Loucy (cell line): ENCODE results near the gene ARGLU1.

Source experiments
- H2AFZ ChIP-seq: fragments of 200-600 bp; sonication (generic); 2 replicates; pipeline ENCODE4 v1.6.0; 2016; ENCODE audit warnings: antibody characterized with exemption, mild to moderate bottlenecking, low read length, moderate library complexity
- H3F3A ChIP-seq: fragments of 200-600 bp; 2 replicates; pipeline ENCODE4 v1.6.0; 2016; ENCODE audit warnings: antibody characterized with exemption, low read depth, mild to moderate bottlenecking
- H3K27me3 ChIP-seq: fragments of 200-600 bp; sonication (generic); 2 replicates; pipeline ENCODE4 v1.6.1; 2014; ENCODE audit warnings: low read length, mild to moderate bottlenecking; ENCODE audit not compliant: insufficient read depth, poor library complexity, severe bottlenecking
- H3K36me3 ChIP-seq: fragments of 200-600 bp; sonication (generic); 2 replicates; pipeline ENCODE4 v1.6.1; 2016; ENCODE audit warnings: low read length; ENCODE audit not compliant: insufficient read depth
- H3K4me1 ChIP-seq: fragments of 200-600 bp; sonication (generic); 2 replicates; pipeline ENCODE4 v1.5.1; 2014; ENCODE audit warnings: low read length, mild to moderate bottlenecking; ENCODE audit not compliant: insufficient read depth, poor library complexity, severe bottlenecking
- H3K4me2 ChIP-seq: fragments of 200-600 bp; sonication (generic); 2 replicates; pipeline ENCODE4 v1.6.0; 2014; ENCODE audit warnings: antibody characterized with exemption, low read length, low read depth, mild to moderate bottlenecking; ENCODE audit not compliant: poor library complexity, severe bottlenecking
- H3K4me3 ChIP-seq: fragments of 200-600 bp; sonication (generic); 2 replicates; pipeline ENCODE4 v1.5.1; 2014; ENCODE audit warnings: low read length, mild to moderate bottlenecking, mixed read lengths; ENCODE audit not compliant: poor library complexity, severe bottlenecking
- H3K79me2 ChIP-seq: fragments of 200-600 bp; sonication (generic); 2 replicates; pipeline ENCODE4 v1.6.1; 2014; ENCODE audit warnings: low read length; ENCODE audit not compliant: insufficient read depth
- H3K9ac ChIP-seq: fragments of 200-600 bp; sonication (generic); 2 replicates; pipeline ENCODE4 v1.6.0; 2014; ENCODE audit warnings: mild to moderate bottlenecking, low read depth, low read length, moderate library complexity; ENCODE audit not compliant: poor library complexity, severe bottlenecking
- H3K9me2 ChIP-seq: fragments of 200-600 bp; sonication (generic); replicated peaks from 2 replicates; pipeline ENCODE4 v1.6.1; 2016; ENCODE audit warnings: low read depth, low read length, mixed read lengths
- H3K9me3 ChIP-seq: fragments of 200-600 bp; sonication (generic); 2 replicates; pipeline ENCODE4 v1.6.1; 2014; ENCODE audit warnings: mild to moderate bottlenecking, antibody characterized with exemption, low read length, low read depth; ENCODE audit not compliant: insufficient read depth
- H4K20me1 ChIP-seq: fragments of 200-600 bp; sonication (generic); 2 replicates; pipeline ENCODE4 v1.6.0; 2014; ENCODE audit warnings: antibody characterized with exemption, low read length, mild to moderate bottlenecking; ENCODE audit not compliant: insufficient read depth, poor library complexity, severe bottlenecking
- EZH2phosphoT487 ChIP-seq: fragments of 200-600 bp; IDR thresholded peaks from 2 replicates; pipeline ENCODE4 v1.6.1; 2018; ENCODE audit warnings: antibody characterized with exemption, mild to moderate bottlenecking, moderate library complexity, borderline replicate concordance
- TF ChIP-seq, protein P1 (sequence below): fragments of 200-600 bp; sonication (generic); conservative IDR thresholded peaks from 2 replicates; pipeline ENCODE4 v1.5.1; 2014; ENCODE audit warnings: mild to moderate bottlenecking, antibody characterized with exemption, low read length

The ARGLU1 gene

DNA sequence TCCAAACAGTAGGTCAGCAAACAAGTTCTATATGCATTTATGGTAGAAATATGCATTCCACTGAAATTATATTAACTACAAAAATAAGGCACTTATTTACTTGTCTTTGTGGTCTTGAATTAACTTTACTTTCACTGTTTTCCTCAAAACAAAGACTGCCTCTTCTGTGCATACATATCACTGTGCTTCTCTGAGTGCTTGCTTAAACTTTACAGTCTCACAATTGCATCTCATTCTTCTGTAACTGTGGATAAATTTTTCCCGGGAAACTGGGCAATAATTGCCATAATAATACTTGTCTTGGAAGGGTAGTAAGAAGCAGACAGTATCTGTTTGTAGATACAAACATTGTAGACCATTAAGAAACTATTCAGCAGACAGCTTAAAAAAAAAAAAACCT, 70.9 kb downstream of the ARGLU1 start:
- H3K4me1 ChIP-seq = peaks cover 59% of the 10 kb centered on the region
- H4K20me1 ChIP-seq = no peaks in the 10 kb centered on the region
- no peak overlapping the region for H3K4me3 ChIP-seq
- peak overlapping the region; percentile 57; the same call in 1 of the 2 replicates for H2AFZ ChIP-seq
- no peaks in the 10 kb centered on the region for H3K79me2 ChIP-seq
- H3K9me3 ChIP-seq = no peaks in the 10 kb centered on the region
- no peaks in the 10 kb centered on the region for H3F3A ChIP-seq
- H3K27me3 ChIP-seq = no peaks in the 10 kb centered on the region
- TF ChIP-seq, protein P1, sequence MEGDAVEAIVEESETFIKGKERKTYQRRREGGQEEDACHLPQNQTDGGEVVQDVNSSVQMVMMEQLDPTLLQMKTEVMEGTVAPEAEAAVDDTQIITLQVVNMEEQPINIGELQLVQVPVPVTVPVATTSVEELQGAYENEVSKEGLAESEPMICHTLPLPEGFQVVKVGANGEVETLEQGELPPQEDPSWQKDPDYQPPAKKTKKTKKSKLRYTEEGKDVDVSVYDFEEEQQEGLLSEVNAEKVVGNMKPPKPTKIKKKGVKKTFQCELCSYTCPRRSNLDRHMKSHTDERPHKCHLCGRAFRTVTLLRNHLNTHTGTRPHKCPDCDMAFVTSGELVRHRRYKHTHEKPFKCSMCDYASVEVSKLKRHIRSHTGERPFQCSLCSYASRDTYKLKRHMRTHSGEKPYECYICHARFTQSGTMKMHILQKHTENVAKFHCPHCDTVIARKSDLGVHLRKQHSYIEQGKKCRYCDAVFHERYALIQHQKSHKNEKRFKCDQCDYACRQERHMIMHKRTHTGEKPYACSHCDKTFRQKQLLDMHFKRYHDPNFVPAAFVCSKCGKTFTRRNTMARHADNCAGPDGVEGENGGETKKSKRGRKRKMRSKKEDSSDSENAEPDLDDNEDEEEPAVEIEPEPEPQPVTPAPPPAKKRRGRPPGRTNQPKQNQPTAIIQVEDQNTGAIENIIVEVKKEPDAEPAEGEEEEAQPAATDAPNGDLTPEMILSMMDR = no peak
- TF ChIP-seq EZH2phosphoT487 = no peak
- no peak overlapping the region for H3K9ac ChIP-seq
- H3K9me2 ChIP-seq = no peaks in the 10 kb centered on the region
- H3K36me3 ChIP-seq = no peaks in the 10 kb centered on the region
- no peak overlapping the region for H3K4me2 ChIP-seq

DNA sequence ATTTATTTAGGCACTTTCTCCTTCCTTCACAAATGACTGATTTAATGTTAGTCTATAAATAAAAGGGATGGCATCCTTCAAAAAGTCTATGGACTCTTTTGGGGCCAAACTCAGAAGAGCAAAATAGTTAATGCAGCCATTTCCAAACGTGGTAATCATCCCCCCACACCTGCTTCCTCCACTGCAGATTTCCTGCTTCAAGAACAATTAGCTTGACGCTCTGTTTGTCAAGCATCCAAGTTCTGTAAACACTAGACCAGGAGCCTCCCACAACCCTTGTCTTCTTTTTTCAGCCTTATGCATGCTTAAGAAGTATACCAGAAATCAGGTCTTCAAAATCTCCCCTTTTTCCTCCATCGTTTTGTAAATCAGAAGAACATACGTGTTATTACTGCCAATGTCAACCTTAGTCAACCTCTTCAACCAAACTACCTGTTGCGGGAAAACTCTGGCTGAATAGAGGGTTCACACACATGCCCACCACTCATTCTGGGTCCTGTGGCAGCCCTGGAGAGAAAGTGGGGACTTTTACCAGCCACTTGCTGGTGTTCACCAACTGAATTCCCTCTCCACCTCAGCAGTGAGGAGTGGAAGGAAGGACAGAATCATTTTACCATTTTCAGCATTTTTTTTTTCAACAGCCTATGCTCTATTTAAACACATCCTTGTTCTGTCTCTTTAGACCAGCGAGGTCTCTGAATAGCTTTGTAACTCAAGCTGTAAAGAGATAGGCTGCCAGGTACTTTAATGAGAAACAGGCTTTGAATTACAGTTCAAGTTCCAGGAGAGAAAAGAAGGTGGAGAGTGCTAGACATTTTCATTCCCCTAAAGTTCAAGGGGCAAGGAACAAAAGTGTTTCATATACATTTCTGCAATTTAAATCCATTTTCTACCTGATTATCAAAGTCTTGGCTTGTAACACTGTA, 71.6 kb downstream of the ARGLU1 start:
- Histone ChIP-seq H3K4me1 (peaks cover 59% of the 10 kb centered on the region), H3K4me2 (peak overlapping the region; percentile 36), H3K36me3 (no peaks in the 10 kb centered on the region), H3K9me2 (no peaks in the 10 kb centered on the region), H3K4me3 (no peak overlapping the region), H3F3A (no peaks in the 10 kb centered on the region), H3K27me3 (no peaks in the 10 kb centered on the region), H3K79me2 (no peaks in the 10 kb centered on the region), H2AFZ (peak overlapping the region; percentile 57), H3K9me3 (no peaks in the 10 kb centered on the region), H3K9ac (no peak overlapping the region), H4K20me1 (no peaks in the 10 kb centered on the region)
- TF ChIP-seq, protein P1 = no peak
- TF ChIP-seq EZH2phosphoT487 = no peak

DNA sequence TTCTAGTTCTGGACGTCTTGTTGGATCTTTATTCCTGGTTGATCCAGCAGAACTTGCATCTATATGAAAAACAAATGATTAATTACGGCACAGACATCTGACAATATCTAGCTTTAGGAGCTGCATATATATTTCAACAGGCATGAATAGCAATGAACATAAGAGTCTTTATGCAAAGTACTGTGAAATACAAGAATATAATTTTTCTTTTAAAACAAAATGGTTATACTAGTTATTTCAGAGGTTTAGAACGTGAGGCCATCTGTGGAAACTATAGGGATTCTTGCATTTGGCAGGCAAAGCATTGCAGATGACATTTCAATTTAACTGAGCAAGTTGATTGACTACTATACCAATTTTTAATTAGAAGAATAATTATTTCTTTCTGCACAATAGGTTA, 73.0 kb downstream of the ARGLU1 start:
- no peak overlapping the region for H3K4me2 ChIP-seq
- H3K27me3 ChIP-seq = no peaks in the 10 kb centered on the region
- no peak overlapping the region for H3K9ac ChIP-seq
- no peaks in the 10 kb centered on the region for H4K20me1 ChIP-seq
- H3F3A ChIP-seq = no peaks in the 10 kb centered on the region
- H3K4me1 ChIP-seq = peaks cover 52% of the 10 kb centered on the region
- H3K36me3 ChIP-seq = no peaks in the 10 kb centered on the region
- H3K79me2 ChIP-seq = no peaks in the 10 kb centered on the region
- H3K4me3 ChIP-seq = no peak overlapping the region
- no peak overlapping the region for H2AFZ ChIP-seq
- no peaks in the 10 kb centered on the region for H3K9me3 ChIP-seq
- H3K9me2 ChIP-seq = no peaks in the 10 kb centered on the region
- TF ChIP-seq EZH2phosphoT487 = no peak
- TF ChIP-seq, protein P1 = no peak
